Thyroid gland (tissue), 4 donors: ENCODE results near the gene BIVM. TPM values are rescaled to one million over a fixed set of nuclear protein-coding genes. Genes with fewer than 3 reads are reported as not detected.
A peak's percentile ranks its signal among the peaks of the same experiment; 100 is the strongest.

Experiments
- DNase-seq, 2 donors: peaks; one replicate each; pipeline ENCODE4 v3.0.0-alpha.2; 2019
- H3K27ac ChIP-seq, 3 donors: fragments of 200-600 bp; sonication (generic); 1 replicate in 2 of 3; 2 replicates in 1 of 3; pipeline ENCODE4 v1.5.1; 2016 to 2019; ENCODE audit warnings: mild to moderate bottlenecking in 1 of 3, moderate library complexity in 1 of 3
- H3K27me3 ChIP-seq: fragments of 200-600 bp; sonication (generic); one replicate; pipeline ENCODE4 v1.5.1; 2019
- H3K36me3 ChIP-seq, 2 donors: fragments of 200-600 bp; sonication (generic); one replicate each; pipeline ENCODE4 v1.5.1; 2016 to 2019
- H3K4me1 ChIP-seq, 2 donors: fragments of 200-600 bp; sonication (generic); one replicate each; pipeline ENCODE4 v1.5.1; 2017 to 2019
- H3K4me3 ChIP-seq, 3 donors: fragments of 200-600 bp; sonication (generic); replicated peaks in 1 of 3; 1 replicate in 2 of 3; 2 replicates in 1 of 3; pipeline ENCODE4 v1.5.1; 2016; ENCODE audit warnings: mild to moderate bottlenecking in 1 of 3
- H3K9me3 ChIP-seq: fragments of 200-600 bp; sonication (generic); one replicate; pipeline ENCODE4 v1.5.1; 2017
- CTCF ChIP-seq, 6 experiments: fragments of 200-600 bp in 3 of 6; fragments of 450-650 bp in 3 of 6; sonication (generic) in 3 of 6; IDR thresholded peaks; one replicate each; pipeline ENCODE4 v1.5.1; 2016 to 2019; ENCODE audit warnings: antibody characterized with exemption in 6 of 6, mild to moderate bottlenecking in 2 of 6, inconsistent platforms in 1 of 6, moderate library complexity in 1 of 6
- POLR2A ChIP-seq, 2 donors: fragments of 450-650 bp; IDR thresholded peaks; one replicate each; pipeline ENCODE4 v1.6.1; 2017; ENCODE audit warnings: antibody characterized with exemption in 2 of 2, mild to moderate bottlenecking in 2 of 2, moderate library complexity in 1 of 2
- WGBS, 2 donors: methylation state at CpG; one replicate each; pipeline ENCODE4 v1.1.5; 2017; 5-methylcytosine and 5-hydroxymethylcytosine counted together
- intact Hi-C: fragments of 100-400 bp; cut with DNase I; formaldehyde crosslinking; loops from one replicate; pipeline ENCODE4 v1.15.1; 2023
- total RNA-seq, 4 donors: library from RNA; depleted of rRNA; stranded (reverse); fragments of >200 nt; gene quantifications; one replicate each; pipeline ENCODE4 v1.2.3, GENCODE V29; 2016

Gene BIVM
- total RNA-seq: 10 to 100 TPM; 16.5 to 27.2 (median 25.5) TPM

GRCh38 chr13:102798581-102799425 is at the start of gene BIVM, which contains the start of gene POGLUT2:
Gene BIVM, plus strand, starts transcription at chr13:102799119. Its CDS starts 8,149 bp downstream, at chr13:102807268.
Gene POGLUT2, minus strand, starts transcription at chr13:102798976. Its CDS starts 306 bp downstream, at chr13:102798670.
- Histone ChIP-seq H3K4me3 (peak within 1 kb of the TSS; percentile 37 to 77 (median 66)), H3K36me3 (no peaks in the 10 kb centered on the region), H3K27ac (peak within 1 kb of the TSS; percentile 10 to 76 (median 69)), H3K9me3 (no peaks in the 10 kb centered on the region), H3K4me1 (peaks cover 0 to 10% of the 10 kb centered on the region in 2 donors), H3K27me3 (no peaks in the 10 kb centered on the region)
- DNase-seq: peak; percentile 89 to 93
- intact Hi-C loops: loop anchor here (5.0 kb wide), 1 partner anchor 207 kb away; no protein-coding TSS in a partner anchor
- no peak for TF ChIP-seq CTCF (IDR thresholded peaks at IDR 0.05)
- TF ChIP-seq POLR2A (IDR thresholded peaks at IDR 0.05): peak in 1 of 2 donors; percentile 27
- WGBS, 2 donors: 0 to 3% methylated on average over 17 to 56 of the region's 72 CpGs

- no peaks in the 10 kb centered on the region for H3K9me3 ChIP-seq
- no peaks in the 10 kb centered on the region for H3K4me1 ChIP-seq
- intact Hi-C loops: no loop called here
- no peak for TF ChIP-seq POLR2A (IDR thresholded peaks at IDR 0.05)
- TF ChIP-seq CTCF (IDR thresholded peaks at IDR 0.05): no peak
- WGBS, 2 donors: 94 to 97% methylated on average over 3 of the region's 3 CpGs
- no peak overlapping the region for H3K4me3 ChIP-seq
- H3K27ac ChIP-seq: no peak overlapping the region
- H3K36me3 ChIP-seq: no peaks in the 10 kb centered on the region
- H3K27me3 ChIP-seq: no peaks in the 10 kb centered on the region
- DNase-seq: no peak
Measured at GRCh38 chr13:102751886-102752285, 47.0 kb upstream of the BIVM start.

GRCh38 chr13:102757006-102757405 is 41.9 kb upstream of the BIVM start:
- TF ChIP-seq CTCF (IDR thresholded peaks at IDR 0.05): no peak
- no peak for TF ChIP-seq POLR2A (IDR thresholded peaks at IDR 0.05)
- Histone ChIP-seq H3K4me3 (no peak overlapping the region), H3K4me1 (no peaks in the 10 kb centered on the region), H3K9me3 (no peaks in the 10 kb centered on the region), H3K36me3 (no peaks in the 10 kb centered on the region), H3K27ac (no peak overlapping the region), H3K27me3 (no peaks in the 10 kb centered on the region)
- intact Hi-C loops: no loop called here
- DNase-seq: no peak
- WGBS, 2 donors: 94 to 95% methylated on average over 1 of the region's 1 CpG

- no peaks in the 10 kb centered on the region for H3K9me3 ChIP-seq
- no peaks in the 10 kb centered on the region for H3K4me1 ChIP-seq
- TF ChIP-seq POLR2A (IDR thresholded peaks at IDR 0.05) (no peak), CTCF (IDR thresholded peaks at IDR 0.05) (no peak)
- intact Hi-C loops: no loop called here
- no peaks in the 10 kb centered on the region for H3K36me3 ChIP-seq
- DNase-seq: no peak
- no peak overlapping the region for H3K4me3 ChIP-seq
- no peak overlapping the region for H3K27ac ChIP-seq
- WGBS, 2 donors: 89 to 94% methylated on average over 2 of the region's 2 CpGs
- H3K27me3 ChIP-seq: no peaks in the 10 kb centered on the region
Measured at GRCh38 chr13:102758842-102759241, 40.1 kb upstream of the BIVM start.

GRCh38 chr13:102761071-102761470 is 37.8 kb upstream of the BIVM start:
- no peaks in the 10 kb centered on the region for H3K27me3 ChIP-seq
- no peaks in the 10 kb centered on the region for H3K36me3 ChIP-seq
- no peak overlapping the region for H3K4me3 ChIP-seq
- H3K4me1 ChIP-seq: no peaks in the 10 kb centered on the region
- H3K27ac ChIP-seq: no peak overlapping the region
- TF ChIP-seq CTCF (IDR thresholded peaks at IDR 0.05) (no peak), POLR2A (IDR thresholded peaks at IDR 0.05) (no peak)
- no peaks in the 10 kb centered on the region for H3K9me3 ChIP-seq
- no peak for DNase-seq
- 67 to 82% methylated on average over 1 of the region's 1 CpG for WGBS, 2 donors
- intact Hi-C loops: no loop called here
